A549 (cell line): ENCODE measurements around the gene CCDC142. TPM values are rescaled to one million over a fixed set of nuclear protein-coding genes. Genes with fewer than 3 reads are reported as not detected.

Experiments used
- ATAC-seq, 2 experiments: fragments of 200-7000 bp in 1 of 2; fragments of >200 bp in 1 of 2; cut with Nextera tagmentation in 1 of 2; cut with Tn5 transposase in 1 of 2; 3 replicates each; pipeline versions ENCODE4 v1.8.0 to v1.9.1; 2018 to 2020; ENCODE audit warnings: mild to moderate bottlenecking in 1 of 2, moderate library complexity in 1 of 2
- CTCF ChIA-PET: fragments of 300-600 bp; sonication (Branson Sonifier 250); formaldehyde crosslinking; extraction: SDS; loops from one replicate; lab custom pipeline; 2021; ENCODE audit warnings: antibody characterized with exemption, inconsistent platforms; lab: Yijun Ruan, JAX
- POLR2A ChIA-PET: fragments of 350-600 bp; formaldehyde crosslinking; extraction: SDS; loops from one replicate; lab custom pipeline; 2021; ENCODE audit warnings: antibody characterized with exemption, inconsistent platforms; lab: Yijun Ruan, JAX
- DNase-seq, 2 experiments: peaks; one replicate each; pipeline versions ENCODE4 v3.0.0 to v3.0.0-alpha.2; 2011 to 2016; ENCODE audit warnings: low read depth in 1 of 2, low spot score in 1 of 2
- FAIRE-seq: peaks from 2 replicates; lab custom pipeline; 2011; peaks lifted over from hg19 to GRCh38; lab: Jason Lieb, UNC
- H3K27ac ChIP-seq, 2 experiments: fragments of >200 bp; sonication (Bioruptor Twin); formaldehyde crosslinking; 3 replicates each; pipeline ENCODE4 v1.5.1; 2016 to 2017
- H3K4me1 ChIP-seq: fragments of >200 bp; sonication (Bioruptor Twin); formaldehyde crosslinking; 3 replicates; pipeline ENCODE4 v1.6.1; 2016
- H3K4me2 ChIP-seq: fragments of >200 bp; sonication (Bioruptor Twin); formaldehyde crosslinking; 3 replicates; pipeline ENCODE4 v1.6.1; 2016
- H3K4me3 ChIP-seq: fragments of >200 bp; sonication (Bioruptor Twin); formaldehyde crosslinking; 3 replicates; pipeline ENCODE4 v1.5.1; 2016
- H3K9me3 ChIP-seq: fragments of >200 bp; sonication (Bioruptor Twin); formaldehyde crosslinking; 3 replicates; pipeline ENCODE4 v1.6.1; 2016
- BHLHE40 ChIP-seq: IDR thresholded peaks from 2 replicates; pipeline ENCODE4 v1.6.1; 2012; ENCODE audit warnings: low read depth, low read length, inconsistent platforms
- CBX2 ChIP-seq: fragments of 200-600 bp; sonication (generic); IDR thresholded peaks from 2 replicates; pipeline ENCODE4 v1.6.1; 2016; ENCODE audit warnings: low read depth, mild to moderate bottlenecking, borderline replicate concordance
- CEBPB ChIP-seq, 2 experiments: fragments of >200 bp in 1 of 2; sonication (Bioruptor Twin) in 1 of 2; formaldehyde crosslinking in 1 of 2; IDR thresholded peaks; 2 replicates each; pipeline ENCODE4 v1.6.1; 2012 to 2016
- CHD2 ChIP-seq: fragments of 150-350 bp; IDR thresholded peaks from 2 replicates; pipeline ENCODE4 v1.6.1; 2014; ENCODE audit warnings: low read length; ENCODE audit not compliant: partially characterized antibody
- CTCF ChIP-seq: fragments of >200 bp; sonication (Bioruptor Twin); formaldehyde crosslinking; IDR thresholded peaks from 3 replicates; pipeline ENCODE4 v1.5.1; 2016
- EHF ChIP-seq: fragments of 250-450 bp; sonication (Bioruptor Pico); IDR thresholded peaks from 2 replicates; pipeline ENCODE4 v1.5.0; 2020; ENCODE audit warnings: mild to moderate bottlenecking
- ELK1 ChIP-seq: fragments of 150-350 bp; IDR thresholded peaks from 2 replicates; pipeline ENCODE4 v1.6.1; 2014; ENCODE audit warnings: low read depth, mild to moderate bottlenecking, low read length
- EP300 ChIP-seq, 2 experiments: fragments of >200 bp; sonication (Bioruptor Twin); formaldehyde crosslinking; IDR thresholded peaks; 2 replicates in 1 of 2; 3 replicates in 1 of 2; pipeline ENCODE4 v1.6.1; 2016 to 2017
- FOXS1 ChIP-seq: fragments of 250-450 bp; sonication (Bioruptor Pico); IDR thresholded peaks from 2 replicates; pipeline ENCODE4 v1.5.0; 2020; ENCODE audit warnings: mild to moderate bottlenecking, moderate library complexity
- HES2 ChIP-seq: fragments of >200 bp; sonication (Bioruptor Twin); formaldehyde crosslinking; IDR thresholded peaks from 2 replicates; pipeline ENCODE4 v1.6.1; 2016
- HMGXB4 ChIP-seq: fragments of 250-450 bp; sonication (Bioruptor Pico); IDR thresholded peaks from 2 replicates; pipeline ENCODE4 v1.5.0; 2021; ENCODE audit warnings: mild to moderate bottlenecking, moderate library complexity, borderline replicate concordance
- HOXB13 ChIP-seq: fragments of 250-450 bp; sonication (Bioruptor Pico); IDR thresholded peaks from 2 replicates; pipeline ENCODE4 v1.5.0; 2020; ENCODE audit warnings: low read depth, mild to moderate bottlenecking, moderate library complexity
- HOXB5 ChIP-seq: fragments of 250-450 bp; sonication (Bioruptor Pico); IDR thresholded peaks from 2 replicates; pipeline ENCODE4 v1.5.0; 2020; ENCODE audit warnings: mild to moderate bottlenecking, moderate library complexity
- KDM1A ChIP-seq: fragments of 200-600 bp; sonication (generic); IDR thresholded peaks from 2 replicates; pipeline ENCODE4 v1.6.1; 2016; ENCODE audit warnings: low read depth, mild to moderate bottlenecking
- NFE2L2 ChIP-seq: fragments of 150-350 bp; conservative IDR thresholded peaks from 2 replicates; pipeline ENCODE4 v1.6.1; 2014; ENCODE audit warnings: low read length
- NR3C1 ChIP-seq: fragments of >200 bp; sonication (Bioruptor Twin); formaldehyde crosslinking; IDR thresholded peaks from 3 replicates; pipeline ENCODE4 v1.6.1; 2017
- PBX3 ChIP-seq: IDR thresholded peaks from 2 replicates; pipeline ENCODE4 v1.6.1; 2012
- POLR2A ChIP-seq: IDR thresholded peaks from 2 replicates; pipeline ENCODE4 v1.6.1; 2012; ENCODE audit warnings: mild to moderate bottlenecking, low read length
- RCOR1 ChIP-seq: fragments of 150-350 bp; IDR thresholded peaks from 2 replicates; pipeline ENCODE4 v1.6.1; 2014; ENCODE audit warnings: antibody characterized with exemption, low read length, low read depth
- REST ChIP-seq: fragments of 200-600 bp; sonication (generic); IDR thresholded peaks from 2 replicates; pipeline ENCODE4 v1.6.1; 2016; ENCODE audit warnings: antibody characterized with exemption, mild to moderate bottlenecking, moderate library complexity
- RFX5 ChIP-seq: fragments of 450-650 bp; IDR thresholded peaks from 2 replicates; pipeline ENCODE4 v1.7.1; 2014; ENCODE audit warnings: antibody characterized with exemption, mild to moderate bottlenecking, moderate library complexity
- SMC3 ChIP-seq: fragments of >200 bp; sonication (Bioruptor Twin); formaldehyde crosslinking; IDR thresholded peaks from 3 replicates; pipeline ENCODE4 v1.6.1; 2018; ENCODE audit warnings: inconsistent platforms
- TP53 ChIP-seq: fragments of 250-450 bp; sonication (Bioruptor Pico); IDR thresholded peaks from 2 replicates; pipeline ENCODE4 v1.5.0; 2021; ENCODE audit warnings: mild to moderate bottlenecking, moderate library complexity
- USF2 ChIP-seq: fragments of 450-650 bp; IDR thresholded peaks from 2 replicates; pipeline ENCODE4 v1.6.1; 2014; ENCODE audit warnings: antibody characterized with exemption
- ZC3H11A ChIP-seq: fragments of 450-650 bp; IDR thresholded peaks from 2 replicates; pipeline ENCODE4 v1.6.1; 2014; ENCODE audit warnings: antibody characterized with exemption, mild to moderate bottlenecking
- ZSCAN20 ChIP-seq: fragments of 250-450 bp; sonication (Bioruptor Pico); IDR thresholded peaks from 2 replicates; pipeline ENCODE4 v1.8.0; 2022; ENCODE audit warnings: mild to moderate bottlenecking, moderate library complexity
- WGBS: methylation state at CpG from one replicate; pipeline ENCODE4 v1.1.6; 2017; ENCODE audit errors: missing lambda C conversion rate; 5-methylcytosine and 5-hydroxymethylcytosine counted together
- polyA plus RNA-seq, 4 experiments: library from polyadenylated mRNA; depleted of rRNA in 3 of 4; stranded (reverse); fragments of >200 nt; fragmentation: RNase III in 1 of 4; extraction: RNeasy Plus Mini Kit Qiagen cat#74134 plus additional on column Dnase treatment in 1 of 4; gene quantifications; 2 replicates in 3 of 4; 3 replicates in 1 of 4; pipeline ENCODE4 v1.2.3, GENCODE V29; 2011 to 2017

CCDC142 gene
- polyA plus RNA-seq, 2 of the 4 experiments (the other 2 are of a cell fraction) = 6.8 to 12.8 TPM

GRCh38 chr2:74507926-74508520, 25.2 kb upstream of the CCDC142 start (continued):
- TF ChIP-seq PBX3 (no peak), TP53 (CRISPR knock-in tag) (no peak), REST (no peak), SMC3 (no peak)
- TF ChIP-seq, all 56 proteins: peak for 0

GRCh38 chr2:74507145-74507925, 24.5 kb upstream of the CCDC142 start, which contains the start of gene PCGF1:
Gene PCGF1 (minus strand): TSS chr2:74507695. CDS start chr2:74507668, 27 bp downstream.
- peaks cover 28% of the 10 kb centered on the region for H3K4me1 ChIP-seq
- FAIRE-seq (no peak), ATAC-seq (peak; percentile 81 to 91), DNase-seq (peak; percentile 97 to 99)
- CTCF ChIA-PET = interaction anchor here (0.8 to 5.0 kb wide), 12 partner anchors 9 to 85 kb away, joined by 3 to 39 read pairs (median 6); partner anchors contain the start of genes AUP1, CCDC142, HTRA2 and TTC31
- WGBS = 2% methylated on average over 37 of the region's 56 CpGs
- no peaks in the 10 kb centered on the region for H3K9me3 ChIP-seq
- H3K4me3 ChIP-seq = peak within 1 kb of the TSS; percentile 78
- POLR2A ChIA-PET = interaction anchor here (1.0 to 1.8 kb wide), 7 partner anchors 11 to 82 kb away, joined by 3 to 8 read pairs (median 4); partner anchors contain the start of genes AUP1 and HTRA2
- H3K27ac ChIP-seq = peak within 1 kb of the TSS; percentile 95 to 99
- peak within 1 kb of the TSS; percentile 94 for H3K4me2 ChIP-seq
- no peak for TF ChIP-seq RCOR1
- peak; percentile 77 for TF ChIP-seq POLR2A
- peak in 1 of 2 experiments; percentile 53; a peak in 2 of 4 replicates for TF ChIP-seq CEBPB (IDR thresholded peaks at IDR 0.05)
- no peak for TF ChIP-seq EHF
- no peak for TF ChIP-seq KDM1A
- no peak for TF ChIP-seq FOXS1
- TF ChIP-seq BHLHE40 = 0 out of 2 replicates have a peak, but pooled peaks have one; percentile 16
- no peak for TF ChIP-seq NFE2L2
- TF ChIP-seq CTCF = peak; percentile 47; the same call in 2 of the 3 replicates
- no peak for TF ChIP-seq CHD2
- peak; percentile 77 for TF ChIP-seq USF2
- no peak for TF ChIP-seq NR3C1
- TF ChIP-seq SMC3 = peak; percentile 47; the same call in 2 of the 3 replicates
- no peak for TF ChIP-seq CBX2
- no peak for TF ChIP-seq RFX5
- no peak for TF ChIP-seq ZC3H11A
- no peak for TF ChIP-seq HOXB13 (CRISPR knock-in tag)
- TF ChIP-seq HMGXB4 (CRISPR knock-in tag) = no peak
- no peak for TF ChIP-seq HOXB5 (CRISPR knock-in tag)
- no peak for TF ChIP-seq ZSCAN20 (CRISPR knock-in tag)
- TF ChIP-seq HES2 = no peak
- 0 out of 2 replicates have a peak, but pooled peaks have one; percentile 27 for TF ChIP-seq ELK1
- no peak for TF ChIP-seq EP300 (IDR thresholded peaks at IDR 0.05)
- TF ChIP-seq TP53 (CRISPR knock-in tag) = no peak
